ENCODE data around the gene PTRH1. TPM values are rescaled to one million over a fixed set of nuclear protein-coding genes. Genes with fewer than 3 reads are reported as not detected.

The PTRH1 gene
- total RNA-seq, 1 experiment from 2014 or later, result 15.1 TPM

GRCh38 chr9:127723013-127723412, 7.5 kb upstream of the PTRH1 start:
- CTCF ChIA-PET, result no interaction called here

GRCh38 chr9:127722055-127722745, 6.7 kb upstream of the PTRH1 start:
- Mint-ChIP-seq H3K4me3 (ENCODE audit: low read depth, unreplicated experiment) (no peak overlapping the region), H3K27ac (ENCODE audit: unreplicated experiment) (no peak overlapping the region), H3K9me3 (ENCODE audit: low read depth, unreplicated experiment) (no peaks in the 10 kb centered on the region), H3K27me3 (ENCODE audit: unreplicated experiment) (peaks cover 10% of the 10 kb centered on the region), H3K36me3 (ENCODE audit: insufficient read depth, unreplicated experiment) (peaks cover 7% of the 10 kb centered on the region), H3K4me1 (ENCODE audit: low read depth, unreplicated experiment) (peaks cover 10% of the 10 kb centered on the region)
- no peak for TF ChIP-seq CTCF (IDR thresholded peaks at IDR 0.05; ENCODE audit: unreplicated experiment)
- CTCF ChIA-PET, result interaction anchor here (0.6 to 0.9 kb wide), 2 partner anchors 13 to 152 kb away, joined by 3 read pairs; partner anchors contain the start of gene TOR2A
- no TSS peak for BruUV-seq (replicated peaks)
- intact Hi-C loops (cut with micrococcal nuclease; ENCODE audit: unreplicated experiment), result no loop called here
- DNase-seq, result no peak

More at GRCh38 chr9:127723013-127723412, 7.5 kb upstream of the PTRH1 start:
- H3K27ac Mint-ChIP-seq (ENCODE audit: unreplicated experiment), result no peak overlapping the region
- intact Hi-C loops (cut with micrococcal nuclease; ENCODE audit: unreplicated experiment), result no loop called here
- no peak for TF ChIP-seq CTCF (IDR thresholded peaks at IDR 0.05; ENCODE audit: unreplicated experiment)
- no peak for DNase-seq
- BruUV-seq (replicated peaks), result no TSS peak
- H3K4me3 Mint-ChIP-seq (ENCODE audit: low read depth, unreplicated experiment), result no peak overlapping the region
- peaks cover 10% of the 10 kb centered on the region for H3K4me1 Mint-ChIP-seq (ENCODE audit: low read depth, unreplicated experiment)
- peaks cover 10% of the 10 kb centered on the region for H3K27me3 Mint-ChIP-seq (ENCODE audit: unreplicated experiment)
- H3K9me3 Mint-ChIP-seq (ENCODE audit: low read depth, unreplicated experiment), result no peaks in the 10 kb centered on the region
- peaks cover 5% of the 10 kb centered on the region for H3K36me3 Mint-ChIP-seq (ENCODE audit: insufficient read depth, unreplicated experiment)

GRCh38 chr9:127721391-127721821, 5.9 kb upstream of the PTRH1 start:
- CTCF ChIA-PET, result interaction anchor here (0.6 to 0.9 kb wide), 3 partner anchors 13 to 153 kb away, joined by 3 read pairs; partner anchors contain the start of gene TOR2A
- no peak for TF ChIP-seq CTCF (IDR thresholded peaks at IDR 0.05; ENCODE audit: unreplicated experiment)
- intact Hi-C loops (cut with micrococcal nuclease; ENCODE audit: unreplicated experiment), result no loop called here
- H3K36me3 Mint-ChIP-seq (ENCODE audit: insufficient read depth, unreplicated experiment), result peaks cover 11% of the 10 kb centered on the region
- H3K4me1 Mint-ChIP-seq (ENCODE audit: low read depth, unreplicated experiment), result peaks cover 10% of the 10 kb centered on the region
- no peak overlapping the region for H3K4me3 Mint-ChIP-seq (ENCODE audit: low read depth, unreplicated experiment)
- H3K27me3 Mint-ChIP-seq (ENCODE audit: unreplicated experiment), result peaks cover 10% of the 10 kb centered on the region
- no TSS peak for BruUV-seq (replicated peaks)
- peak; percentile 60 for DNase-seq
- H3K9me3 Mint-ChIP-seq (ENCODE audit: low read depth, unreplicated experiment), result no peaks in the 10 kb centered on the region
- no peak overlapping the region for H3K27ac Mint-ChIP-seq (ENCODE audit: unreplicated experiment)

GRCh38 chr9:127720865-127721227, 5.4 kb upstream of the PTRH1 start:
- no peak for DNase-seq
- no peak overlapping the region for H3K4me3 Mint-ChIP-seq (ENCODE audit: low read depth, unreplicated experiment)
- CTCF ChIA-PET, result interaction anchor here (0.7 kb wide), 1 partner anchor 139 kb away, joined by 3 read pairs; no protein-coding TSS in a partner anchor
- no peak overlapping the region for H3K27ac Mint-ChIP-seq (ENCODE audit: unreplicated experiment)
- H3K9me3 Mint-ChIP-seq (ENCODE audit: low read depth, unreplicated experiment), result no peaks in the 10 kb centered on the region
- TF ChIP-seq CTCF (IDR thresholded peaks at IDR 0.05; ENCODE audit: unreplicated experiment), result no peak
- H3K4me1 Mint-ChIP-seq (ENCODE audit: low read depth, unreplicated experiment), result peaks cover 10% of the 10 kb centered on the region
- BruUV-seq (replicated peaks), result no TSS peak
- intact Hi-C loops (cut with micrococcal nuclease; ENCODE audit: unreplicated experiment), result no loop called here
- peaks cover 10% of the 10 kb centered on the region for H3K27me3 Mint-ChIP-seq (ENCODE audit: unreplicated experiment)
- peaks cover 15% of the 10 kb centered on the region for H3K36me3 Mint-ChIP-seq (ENCODE audit: insufficient read depth, unreplicated experiment)
